ENCODE data around the gene SECISBP2L.
"Not testable (repeated sequence)": the region's sequence is repeated elsewhere in the genome, so short reads cannot be mapped to it uniquely, and the experiment has no call there.

Gene SECISBP2L

DNA sequence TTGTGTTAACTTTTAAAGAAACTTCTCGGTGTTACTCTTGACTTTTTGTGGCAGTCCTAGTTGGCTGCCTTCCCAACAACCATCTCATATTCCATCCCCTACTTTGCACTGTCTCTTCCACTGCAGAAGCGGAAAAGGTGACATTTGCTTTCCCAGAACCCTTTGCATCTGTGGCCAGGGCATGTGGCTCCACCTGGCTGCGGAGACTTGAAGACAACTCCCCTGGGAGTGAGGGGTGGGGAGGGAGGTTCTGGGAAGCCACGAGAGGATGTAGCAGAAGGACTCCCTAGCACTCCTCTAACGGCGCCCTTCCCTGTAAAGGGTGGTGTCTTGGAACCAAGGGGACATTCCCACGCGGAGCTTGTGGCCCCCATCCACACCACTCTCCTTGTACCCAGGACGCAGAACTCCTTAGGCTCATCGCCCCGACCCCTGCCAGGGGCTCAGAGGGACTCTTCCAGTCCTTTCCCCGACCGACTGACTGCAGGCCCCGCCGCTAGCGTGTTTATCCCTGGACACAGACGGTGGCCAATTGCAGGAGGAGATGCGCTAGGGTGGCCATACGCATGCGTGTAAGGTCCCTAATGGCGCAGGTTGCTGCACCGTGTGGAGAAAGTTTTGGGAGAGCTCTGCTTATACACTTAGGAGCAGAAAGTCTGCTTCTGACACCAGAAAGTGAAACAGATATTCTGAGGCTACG lies 33.2 kb upstream of the SECISBP2L start:
- no peak overlapping the region for H3K4me3 ChIP-seq (ENCODE audit: insufficient read depth, low read depth, low read length)
- H3K4me1 ChIP-seq (ENCODE audit: control insufficient read depth, insufficient read depth, low read length), result no peaks in the 10 kb centered on the region
- no peaks in the 10 kb centered on the region for H3K9me3 ChIP-seq (ENCODE audit: control insufficient read depth, low read length)
- no peaks in the 10 kb centered on the region for H3K36me3 ChIP-seq (ENCODE audit: control insufficient read depth, insufficient read depth, low read length)
- H3K27ac ChIP-seq (ENCODE audit: insufficient read depth, low read depth, low read length, poor library complexity, severe bottlenecking), result no peak overlapping the region
- no peaks in the 10 kb centered on the region for H3K27me3 ChIP-seq (ENCODE audit: control insufficient read depth, insufficient read depth, low read length, poor library complexity, severe bottlenecking)
- WGBS, 2 experiments, result 91 to 93% methylated on average over 23 of the region's 23 CpGs

- no peak overlapping the region for H3K4me3 ChIP-seq (ENCODE audit: insufficient read depth, low read depth, low read length)
- no peaks in the 10 kb centered on the region for H3K9me3 ChIP-seq (ENCODE audit: control insufficient read depth, low read length)
- no peaks in the 10 kb centered on the region for H3K4me1 ChIP-seq (ENCODE audit: control insufficient read depth, insufficient read depth, low read length)
- no peaks in the 10 kb centered on the region for H3K27me3 ChIP-seq (ENCODE audit: control insufficient read depth, insufficient read depth, low read length, poor library complexity, severe bottlenecking)
- H3K27ac ChIP-seq (ENCODE audit: insufficient read depth, low read depth, low read length, poor library complexity, severe bottlenecking), result no peak overlapping the region
- no peaks in the 10 kb centered on the region for H3K36me3 ChIP-seq (ENCODE audit: control insufficient read depth, insufficient read depth, low read length)
Observed at GRCh38 chr15:49075881-49076280, 29.6 kb upstream of the SECISBP2L start.

DNA sequence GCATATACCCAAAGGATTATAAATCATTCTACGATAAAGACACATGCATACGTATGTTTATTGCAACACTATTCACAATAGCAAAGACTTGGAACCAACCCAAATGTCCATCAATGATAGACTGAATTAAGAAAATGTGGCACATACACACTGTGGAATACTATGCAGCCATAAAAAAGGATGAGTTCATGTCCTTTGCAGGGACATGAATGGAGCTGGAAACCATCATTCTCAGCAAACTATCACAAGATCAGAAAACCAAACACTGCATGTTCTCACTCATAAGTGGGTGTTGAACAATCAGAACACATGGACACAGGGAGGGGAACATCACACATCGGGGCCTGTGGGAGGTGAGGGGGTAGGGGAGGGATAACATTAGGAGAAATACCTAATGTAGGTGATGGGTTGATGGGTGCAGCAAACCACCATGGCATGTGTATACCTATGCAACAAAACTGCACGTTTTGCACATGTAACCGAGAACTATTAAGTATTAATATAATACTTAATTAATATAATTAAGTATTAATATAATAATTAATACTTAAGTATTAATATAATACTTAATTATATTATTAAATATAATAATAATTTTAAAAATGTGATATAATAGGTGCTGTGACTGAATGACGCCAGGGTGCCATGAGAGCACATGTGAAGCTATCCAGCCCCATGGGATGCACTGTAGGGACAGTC lies 28.5 kb upstream of the SECISBP2L start:
- WGBS, 2 experiments, result 96 to 99% methylated on average over 4 of the region's 6 CpGs
- not testable (repeated sequence) for H3K36me3 ChIP-seq (ENCODE audit: control insufficient read depth, insufficient read depth, low read length); H3K4me3 ChIP-seq (ENCODE audit: insufficient read depth, low read depth, low read length); H3K4me1 ChIP-seq (ENCODE audit: control insufficient read depth, insufficient read depth, low read length); H3K9me3 ChIP-seq (ENCODE audit: control insufficient read depth, low read length); H3K27ac ChIP-seq (ENCODE audit: insufficient read depth, low read depth, low read length, poor library complexity, severe bottlenecking); H3K27me3 ChIP-seq (ENCODE audit: control insufficient read depth, insufficient read depth, low read length, poor library complexity, severe bottlenecking)

DNA sequence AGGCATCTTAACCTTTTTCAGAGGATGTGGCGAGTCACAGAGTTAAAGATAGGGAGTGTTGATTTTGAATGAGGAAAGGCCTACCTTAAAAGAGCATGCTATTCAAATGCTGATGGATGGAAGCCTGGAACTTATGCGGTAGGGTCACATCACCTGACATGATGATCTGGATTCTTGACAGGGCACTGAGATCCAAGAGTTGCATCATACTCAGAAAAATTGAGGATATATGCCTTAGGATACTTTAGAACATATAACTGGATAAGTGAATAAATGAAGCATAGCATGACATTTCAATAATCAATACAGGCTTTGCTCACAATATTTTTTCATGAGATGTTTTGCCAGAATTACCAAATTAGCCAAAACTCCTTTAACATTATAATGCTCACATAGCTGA lies 20.1 kb upstream of the SECISBP2L start:
- H3K36me3 ChIP-seq (ENCODE audit: control insufficient read depth, insufficient read depth, low read length), result no peaks in the 10 kb centered on the region
- WGBS, 2 experiments, result 58 to 62% methylated on average over 2 of the region's 2 CpGs
- peaks cover 7% of the 10 kb centered on the region for H3K4me1 ChIP-seq (ENCODE audit: control insufficient read depth, insufficient read depth, low read length)
- no peak overlapping the region for H3K27ac ChIP-seq (ENCODE audit: insufficient read depth, low read depth, low read length, poor library complexity, severe bottlenecking)
- H3K4me3 ChIP-seq (ENCODE audit: insufficient read depth, low read depth, low read length), result no peak overlapping the region
- H3K27me3 ChIP-seq (ENCODE audit: control insufficient read depth, insufficient read depth, low read length, poor library complexity, severe bottlenecking), result no peaks in the 10 kb centered on the region
- no peaks in the 10 kb centered on the region for H3K9me3 ChIP-seq (ENCODE audit: control insufficient read depth, low read length)

DNA sequence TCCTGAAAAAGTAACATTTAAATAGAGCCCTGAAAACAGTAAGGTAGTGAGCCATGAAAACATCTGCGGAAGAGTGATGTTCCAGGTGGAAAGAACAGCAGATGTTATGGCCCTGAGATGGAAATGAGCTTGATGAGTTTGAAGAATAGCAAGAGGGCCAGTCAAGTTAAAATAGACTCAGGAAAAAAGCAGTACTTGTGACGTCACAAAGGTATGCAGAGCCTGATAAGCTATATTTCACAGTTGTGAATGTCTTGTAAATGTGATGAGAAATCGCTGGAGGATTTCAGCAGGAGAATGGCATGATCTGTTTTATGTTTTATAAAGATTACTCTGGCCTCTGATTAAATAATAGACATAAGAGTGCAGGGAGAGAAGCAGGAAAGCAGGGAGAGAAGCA lies 18.6 kb upstream of the SECISBP2L start:
- Histone ChIP-seq H3K9me3 (ENCODE audit: control insufficient read depth, low read length) (no peaks in the 10 kb centered on the region), H3K27ac (ENCODE audit: insufficient read depth, low read depth, low read length, poor library complexity, severe bottlenecking) (no peak overlapping the region), H3K27me3 (ENCODE audit: control insufficient read depth, insufficient read depth, low read length, poor library complexity, severe bottlenecking) (no peaks in the 10 kb centered on the region), H3K4me1 (ENCODE audit: control insufficient read depth, insufficient read depth, low read length) (peaks cover 7% of the 10 kb centered on the region), H3K36me3 (ENCODE audit: control insufficient read depth, insufficient read depth, low read length) (no peaks in the 10 kb centered on the region), H3K4me3 (ENCODE audit: insufficient read depth, low read depth, low read length) (no peak overlapping the region)
- WGBS, 2 experiments, result 91 to 92% methylated on average over 3 of the region's 3 CpGs

DNA sequence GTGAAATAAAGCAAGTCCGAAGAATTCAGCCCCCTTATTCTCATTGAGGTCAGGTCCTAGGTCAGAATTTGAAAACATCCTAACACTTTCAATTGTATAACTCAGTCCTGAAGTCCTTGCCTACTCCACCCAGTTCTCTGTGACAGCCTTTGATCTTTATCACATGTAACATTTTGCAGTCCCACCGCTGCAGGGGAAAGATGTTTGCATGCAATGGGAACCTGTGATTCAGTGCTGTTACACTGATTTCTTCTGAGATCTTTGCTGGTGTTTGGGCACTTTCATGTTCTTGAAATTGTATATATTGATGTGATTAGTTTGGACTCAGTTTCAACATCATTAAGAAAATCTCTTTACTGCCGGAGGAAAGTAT lies 18.0 kb upstream of the SECISBP2L start:
- Histone ChIP-seq H3K27ac (ENCODE audit: insufficient read depth, low read depth, low read length, poor library complexity, severe bottlenecking) (no peak overlapping the region), H3K27me3 (ENCODE audit: control insufficient read depth, insufficient read depth, low read length, poor library complexity, severe bottlenecking) (no peaks in the 10 kb centered on the region), H3K4me3 (ENCODE audit: insufficient read depth, low read depth, low read length) (no peak overlapping the region), H3K36me3 (ENCODE audit: control insufficient read depth, insufficient read depth, low read length) (no peaks in the 10 kb centered on the region), H3K4me1 (ENCODE audit: control insufficient read depth, insufficient read depth, low read length) (peaks cover 7% of the 10 kb centered on the region), H3K9me3 (ENCODE audit: control insufficient read depth, low read length) (no peaks in the 10 kb centered on the region)
- WGBS, 2 experiments, result 87 to 94% methylated on average over 2 to 3 of the region's 3 CpGs

DNA sequence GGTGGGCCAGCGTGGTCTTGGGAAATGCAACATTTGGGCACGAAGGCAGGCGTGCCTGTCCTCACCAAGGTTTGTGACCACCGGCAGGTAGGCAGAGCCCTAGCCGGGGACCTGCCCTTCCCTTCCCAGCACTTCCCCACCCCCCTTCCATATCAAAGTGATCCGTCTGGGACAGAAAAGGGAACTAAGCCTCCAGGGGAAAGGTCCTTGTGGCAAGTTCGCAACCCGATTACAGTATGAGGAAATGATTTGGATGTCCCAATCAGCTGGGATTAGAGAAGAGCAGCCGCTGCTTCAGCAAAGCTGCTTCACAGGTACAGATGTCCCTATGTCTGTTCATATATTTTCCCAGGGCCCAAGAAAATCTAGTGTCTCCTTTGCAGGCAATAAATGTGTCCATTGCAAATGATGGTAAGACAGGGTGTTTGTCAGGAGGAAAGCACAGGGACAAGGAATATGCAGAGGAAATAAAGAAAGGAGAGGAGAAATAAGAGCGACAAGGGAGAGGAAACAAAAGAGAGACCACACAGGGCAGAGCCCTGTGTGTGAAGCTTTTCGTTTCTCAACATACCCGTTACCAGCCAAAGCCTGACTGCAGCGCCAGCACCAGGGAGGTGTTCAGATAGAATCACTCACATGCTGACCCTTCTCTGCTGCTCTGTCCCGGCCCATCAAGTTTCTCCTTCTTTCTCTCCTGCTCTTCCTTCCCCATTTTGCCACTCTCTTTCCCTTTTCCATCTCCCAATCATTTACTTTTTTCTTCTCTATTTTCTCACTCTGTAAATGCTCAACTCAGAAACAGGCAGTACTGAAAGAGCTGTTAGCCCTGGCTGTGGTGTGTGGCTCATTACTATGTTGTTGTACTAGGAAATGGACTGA lies 17.4 kb upstream of the SECISBP2L start:
- Histone ChIP-seq H3K4me3 (ENCODE audit: insufficient read depth, low read depth, low read length) (no peak overlapping the region), H3K36me3 (ENCODE audit: control insufficient read depth, insufficient read depth, low read length) (no peaks in the 10 kb centered on the region), H3K27ac (ENCODE audit: insufficient read depth, low read depth, low read length, poor library complexity, severe bottlenecking) (no peak overlapping the region), H3K4me1 (ENCODE audit: control insufficient read depth, insufficient read depth, low read length) (peaks cover 7% of the 10 kb centered on the region), H3K27me3 (ENCODE audit: control insufficient read depth, insufficient read depth, low read length, poor library complexity, severe bottlenecking) (no peaks in the 10 kb centered on the region), H3K9me3 (ENCODE audit: control insufficient read depth, low read length) (no peaks in the 10 kb centered on the region)
- WGBS, 2 experiments, result 57 to 62% methylated on average over 14 of the region's 14 CpGs

- Histone ChIP-seq H3K9me3 (ENCODE audit: control insufficient read depth, low read length) (no peaks in the 10 kb centered on the region), H3K4me3 (ENCODE audit: insufficient read depth, low read depth, low read length) (no peak overlapping the region), H3K4me1 (ENCODE audit: control insufficient read depth, insufficient read depth, low read length) (peaks cover 7% of the 10 kb centered on the region), H3K27ac (ENCODE audit: insufficient read depth, low read depth, low read length, poor library complexity, severe bottlenecking) (no peak overlapping the region), H3K27me3 (ENCODE audit: control insufficient read depth, insufficient read depth, low read length, poor library complexity, severe bottlenecking) (no peaks in the 10 kb centered on the region), H3K36me3 (ENCODE audit: control insufficient read depth, insufficient read depth, low read length) (no peaks in the 10 kb centered on the region)
- 87 to 88% methylated on average over 13 of the region's 13 CpGs for WGBS, 2 experiments
Observed at GRCh38 chr15:49062900-49063299, 16.7 kb upstream of the SECISBP2L start.

- no peak overlapping the region for H3K4me3 ChIP-seq (ENCODE audit: insufficient read depth, low read depth, low read length)
- no peak overlapping the region for H3K27ac ChIP-seq (ENCODE audit: insufficient read depth, low read depth, low read length, poor library complexity, severe bottlenecking)
- H3K9me3 ChIP-seq (ENCODE audit: control insufficient read depth, low read length), result no peaks in the 10 kb centered on the region
- no peaks in the 10 kb centered on the region for H3K27me3 ChIP-seq (ENCODE audit: control insufficient read depth, insufficient read depth, low read length, poor library complexity, severe bottlenecking)
- 91 to 96% methylated on average over 3 to 4 of the region's 4 CpGs for WGBS, 2 experiments
- peaks cover 7% of the 10 kb centered on the region for H3K4me1 ChIP-seq (ENCODE audit: control insufficient read depth, insufficient read depth, low read length)
- no peaks in the 10 kb centered on the region for H3K36me3 ChIP-seq (ENCODE audit: control insufficient read depth, insufficient read depth, low read length)
Observed at GRCh38 chr15:49060710-49061495, 14.7 kb upstream of the SECISBP2L start.
